Skeletal muscle tissue (tissue), 4 donors: ENCODE results near the gene ELAVL4. TPM values are rescaled to one million over a fixed set of nuclear protein-coding genes. Genes with fewer than 3 reads are reported as not detected.

ENCODE experiments used
- H3K27ac ChIP-seq: one replicate; pipeline ENCODE4 v1.7.0; 2013; ENCODE audit warnings: mild to moderate bottlenecking, low read depth, low read length, inconsistent platforms
- H3K27me3 ChIP-seq, 3 donors: one replicate each; pipeline ENCODE4 v1.7.0; 2013; ENCODE audit warnings: low read length in 3 of 3; ENCODE audit not compliant: control insufficient read depth in 3 of 3, insufficient read depth in 3 of 3
- H3K36me3 ChIP-seq, 3 donors: one replicate each; pipeline ENCODE4 v1.7.0; 2013; ENCODE audit warnings: low read length in 3 of 3; ENCODE audit not compliant: control insufficient read depth in 3 of 3, insufficient read depth in 3 of 3
- H3K4me1 ChIP-seq, 3 donors: one replicate each; pipeline ENCODE4 v1.7.0; 2013; ENCODE audit warnings: low read length in 3 of 3, mild to moderate bottlenecking in 3 of 3; ENCODE audit not compliant: control insufficient read depth in 3 of 3, insufficient read depth in 3 of 3
- H3K4me3 ChIP-seq, 3 donors: one replicate each; pipeline ENCODE4 v1.7.0; 2013; ENCODE audit warnings: low read length in 3 of 3
- H3K9ac ChIP-seq, 3 donors: one replicate each; pipeline ENCODE4 v1.7.0; 2013; ENCODE audit warnings: low read length in 3 of 3, mild to moderate bottlenecking in 3 of 3, moderate library complexity in 2 of 3, low read depth in 1 of 3
- H3K9me3 ChIP-seq, 3 donors: one replicate each; pipeline ENCODE4 v1.7.0; 2013; ENCODE audit warnings: low read length in 3 of 3; ENCODE audit not compliant: control insufficient read depth in 3 of 3
- total RNA-seq: library from RNA; depleted of rRNA; stranded (reverse); fragments of >200 nt; gene quantifications from one replicate; pipeline ENCODE4 v1.2.3, GENCODE V29; 2014
- donor health status: Osteomylitis.

Gene ELAVL4
- total RNA-seq, 1 donor from 2014 or later, result under 0.01 TPM

GRCh38 chr1:50172299-50172698 is 63.6 kb downstream of the ELAVL4 start:
- Histone ChIP-seq H3K9me3 (no peaks in the 10 kb centered on the region), H3K9ac (no peak overlapping the region), H3K36me3 (no peaks in the 10 kb centered on the region), H3K27me3 (no peaks in the 10 kb centered on the region), H3K4me3 (no peak overlapping the region), H3K27ac (no peak overlapping the region), H3K4me1 (peaks cover 0 to 9% (median 5%) of the 10 kb centered on the region in 3 donors)

DNA sequence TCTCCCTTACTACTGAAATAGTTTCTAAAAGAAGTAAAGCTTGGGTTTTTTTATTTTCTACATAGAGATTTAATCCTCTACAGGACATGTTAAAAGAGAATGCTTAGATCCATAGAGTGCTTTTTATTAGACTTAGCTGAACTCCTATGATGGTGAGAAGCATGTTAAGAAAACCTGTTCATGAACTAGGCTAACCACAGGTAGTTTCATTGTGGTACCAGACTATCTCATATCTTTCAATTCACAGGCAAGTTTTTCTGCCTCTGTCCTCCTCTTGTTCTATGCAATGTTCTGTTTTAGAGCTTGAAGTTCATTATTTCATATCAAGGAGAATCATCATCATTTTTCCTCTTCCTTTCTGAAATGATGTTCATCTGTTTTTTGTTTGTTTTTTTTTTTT is 65.4 kb downstream of the ELAVL4 start:
- Histone ChIP-seq H3K36me3 (no peaks in the 10 kb centered on the region), H3K27me3 (peaks cover 0 to 2% (median 0%) of the 10 kb centered on the region in 3 donors), H3K27ac (no peak overlapping the region), H3K4me1 (peaks cover 0 to 9% (median 5%) of the 10 kb centered on the region in 3 donors), H3K9me3 (no peaks in the 10 kb centered on the region), H3K4me3 (no peak overlapping the region), H3K9ac (no peak overlapping the region)

- H3K9ac ChIP-seq, result no peak overlapping the region
- peaks cover 0 to 2% (median 0%) of the 10 kb centered on the region in 3 donors for H3K27me3 ChIP-seq
- peak overlapping the region in 1 of 3 donors; percentile 17 for H3K4me3 ChIP-seq
- no peaks in the 10 kb centered on the region for H3K9me3 ChIP-seq
- H3K27ac ChIP-seq, result no peak overlapping the region
- no peaks in the 10 kb centered on the region for H3K36me3 ChIP-seq
- H3K4me1 ChIP-seq, result peaks cover 0 to 10% (median 7%) of the 10 kb centered on the region in 3 donors
Measured at GRCh38 chr1:50175719-50176639, 67.3 kb downstream of the ELAVL4 start.

GRCh38 chr1:50177994-50178393 is 69.3 kb downstream of the ELAVL4 start:
- Histone ChIP-seq H3K4me3 (no peak overlapping the region), H3K4me1 (peaks cover 0 to 16% (median 16%) of the 10 kb centered on the region in 3 donors), H3K27me3 (peaks cover 0 to 2% (median 0%) of the 10 kb centered on the region in 3 donors), H3K27ac (no peak overlapping the region), H3K9ac (no peak overlapping the region), H3K36me3 (no peaks in the 10 kb centered on the region), H3K9me3 (no peaks in the 10 kb centered on the region)

DNA sequence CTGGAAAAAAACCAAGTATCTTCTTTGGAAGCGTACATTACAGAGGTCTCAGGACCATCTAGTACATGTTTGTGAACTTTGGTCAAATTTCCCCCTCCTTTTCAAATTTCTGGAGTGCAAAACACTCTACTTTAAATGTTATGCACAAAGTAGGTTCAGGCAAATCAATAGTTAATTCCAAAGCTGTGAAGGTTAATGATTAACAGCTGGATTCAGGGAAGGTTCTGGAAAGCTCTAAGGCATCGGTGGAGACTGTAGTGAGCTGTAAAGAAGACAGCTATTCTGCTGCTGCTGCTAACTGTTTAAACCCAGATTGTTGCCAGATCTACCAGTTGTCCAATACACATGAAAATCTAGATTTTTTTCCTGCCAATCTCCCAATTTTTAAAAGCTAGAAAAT is 70.9 kb downstream of the ELAVL4 start:
- Histone ChIP-seq H3K9ac (no peak overlapping the region), H3K4me3 (no peak overlapping the region), H3K27ac (no peak overlapping the region), H3K9me3 (no peaks in the 10 kb centered on the region), H3K4me1 (peaks cover 4 to 16% (median 16%) of the 10 kb centered on the region in 3 donors), H3K36me3 (no peaks in the 10 kb centered on the region), H3K27me3 (peaks cover 0 to 5% (median 0%) of the 10 kb centered on the region in 3 donors)

DNA sequence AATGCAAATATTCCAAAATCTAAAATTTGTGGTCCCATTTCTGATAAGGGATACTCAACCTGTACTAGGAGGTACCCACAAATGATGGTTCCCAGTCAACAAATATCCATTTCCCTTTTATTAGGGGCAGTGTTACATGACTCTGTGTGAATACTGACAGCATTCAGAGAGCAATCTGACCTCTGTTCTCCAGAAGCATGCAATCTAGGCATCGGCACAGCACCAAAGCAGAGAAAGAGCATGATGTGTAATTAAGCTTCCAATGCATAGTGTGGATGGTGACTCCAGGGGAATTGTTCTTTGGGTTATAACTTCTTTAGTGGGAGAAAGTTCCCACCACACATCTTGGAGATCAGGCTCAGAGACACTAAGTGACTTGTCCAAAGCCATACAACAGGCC is 71.6 kb downstream of the ELAVL4 start:
- Histone ChIP-seq H3K27ac (no peak overlapping the region), H3K9me3 (no peaks in the 10 kb centered on the region), H3K4me1 (peaks cover 4 to 16% (median 16%) of the 10 kb centered on the region in 3 donors), H3K4me3 (no peak overlapping the region), H3K36me3 (no peaks in the 10 kb centered on the region), H3K27me3 (peaks cover 0 to 5% (median 0%) of the 10 kb centered on the region in 3 donors), H3K9ac (no peak overlapping the region)

- no peaks in the 10 kb centered on the region for H3K9me3 ChIP-seq
- no peaks in the 10 kb centered on the region for H3K36me3 ChIP-seq
- H3K27ac ChIP-seq, result no peak overlapping the region
- H3K4me1 ChIP-seq, result peaks cover 4 to 16% (median 13%) of the 10 kb centered on the region in 3 donors
- no peak overlapping the region for H3K4me3 ChIP-seq
- H3K27me3 ChIP-seq, result peaks cover 0 to 5% (median 0%) of the 10 kb centered on the region in 3 donors
- no peak overlapping the region for H3K9ac ChIP-seq
Measured at GRCh38 chr1:50181027-50181663, 72.4 kb downstream of the ELAVL4 start.

GRCh38 chr1:50183378-50184133 is 74.8 kb downstream of the ELAVL4 start:
- Histone ChIP-seq H3K27me3 (peaks cover 0 to 3% (median 0%) of the 10 kb centered on the region in 3 donors), H3K27ac (no peak overlapping the region), H3K4me3 (no peak overlapping the region)

DNA sequence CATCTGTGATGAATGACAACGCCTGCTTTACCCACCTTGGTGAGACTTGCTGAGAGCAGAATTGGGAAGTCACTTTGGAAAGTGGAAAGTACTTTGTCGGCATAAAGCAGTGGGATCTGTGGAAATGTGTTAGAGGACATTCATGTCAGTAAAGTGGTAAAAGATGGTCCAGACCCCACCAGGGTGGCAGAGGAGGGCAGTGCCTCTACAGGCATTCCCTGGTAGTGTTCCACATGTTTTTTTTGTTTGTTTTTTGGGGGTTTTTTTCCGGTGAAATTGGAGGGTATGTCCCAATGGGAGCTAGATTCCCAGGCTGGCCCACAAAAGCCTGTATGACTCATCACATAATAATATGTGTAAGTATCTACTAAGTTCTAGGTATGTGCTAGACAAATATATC is 80.6 kb downstream of the ELAVL4 start:
- H3K4me3 ChIP-seq, result no peak overlapping the region
- no peaks in the 10 kb centered on the region for H3K36me3 ChIP-seq
- H3K27ac ChIP-seq, result no peak overlapping the region
- no peaks in the 10 kb centered on the region for H3K27me3 ChIP-seq
- H3K9ac ChIP-seq, result no peak overlapping the region
- no peaks in the 10 kb centered on the region for H3K4me1 ChIP-seq
- no peaks in the 10 kb centered on the region for H3K9me3 ChIP-seq

More at GRCh38 chr1:50183378-50184133, 74.8 kb downstream of the ELAVL4 start:
- no peak overlapping the region for H3K9ac ChIP-seq
- peaks cover 4 to 11% (median 7%) of the 10 kb centered on the region in 3 donors for H3K4me1 ChIP-seq
- H3K36me3 ChIP-seq, result no peaks in the 10 kb centered on the region
- H3K9me3 ChIP-seq, result no peaks in the 10 kb centered on the region
